Fibroblast of skin of abdomen (primary cell): ENCODE measurements around the gene CNBP.
A peak's percentile ranks its signal among the peaks of the same experiment; 100 is the strongest.

Experiments
- DNase-seq: peaks from one replicate; pipeline ENCODE4 v3.0.0-alpha.2; 2013

CNBP gene

DNA sequence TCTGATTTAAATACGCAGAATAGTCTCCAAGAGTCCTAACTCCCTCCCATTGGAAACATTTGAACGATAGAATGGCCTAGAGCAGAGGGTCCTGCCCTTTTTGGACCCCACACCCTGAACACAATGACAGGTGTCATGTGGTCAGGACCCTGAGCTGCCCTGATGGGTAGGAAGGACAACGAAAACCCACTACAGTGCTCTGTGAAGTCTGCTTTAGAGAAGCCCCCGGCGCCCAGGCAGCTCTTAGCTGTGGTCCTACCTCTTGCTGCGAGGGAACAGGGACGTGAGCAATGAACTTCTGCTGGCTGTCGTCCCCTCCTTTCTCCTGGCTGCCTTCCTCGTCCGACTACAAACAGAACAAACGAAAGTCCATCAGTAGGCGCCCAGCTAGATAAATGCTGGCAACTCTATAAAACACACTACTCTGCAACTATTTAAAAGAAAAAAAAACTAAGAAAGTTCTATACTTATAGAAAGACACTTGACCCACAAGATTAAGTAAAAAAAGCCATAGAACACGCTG is 53.3 kb downstream of the CNBP start:
- DNase-seq: no peak

DNA sequence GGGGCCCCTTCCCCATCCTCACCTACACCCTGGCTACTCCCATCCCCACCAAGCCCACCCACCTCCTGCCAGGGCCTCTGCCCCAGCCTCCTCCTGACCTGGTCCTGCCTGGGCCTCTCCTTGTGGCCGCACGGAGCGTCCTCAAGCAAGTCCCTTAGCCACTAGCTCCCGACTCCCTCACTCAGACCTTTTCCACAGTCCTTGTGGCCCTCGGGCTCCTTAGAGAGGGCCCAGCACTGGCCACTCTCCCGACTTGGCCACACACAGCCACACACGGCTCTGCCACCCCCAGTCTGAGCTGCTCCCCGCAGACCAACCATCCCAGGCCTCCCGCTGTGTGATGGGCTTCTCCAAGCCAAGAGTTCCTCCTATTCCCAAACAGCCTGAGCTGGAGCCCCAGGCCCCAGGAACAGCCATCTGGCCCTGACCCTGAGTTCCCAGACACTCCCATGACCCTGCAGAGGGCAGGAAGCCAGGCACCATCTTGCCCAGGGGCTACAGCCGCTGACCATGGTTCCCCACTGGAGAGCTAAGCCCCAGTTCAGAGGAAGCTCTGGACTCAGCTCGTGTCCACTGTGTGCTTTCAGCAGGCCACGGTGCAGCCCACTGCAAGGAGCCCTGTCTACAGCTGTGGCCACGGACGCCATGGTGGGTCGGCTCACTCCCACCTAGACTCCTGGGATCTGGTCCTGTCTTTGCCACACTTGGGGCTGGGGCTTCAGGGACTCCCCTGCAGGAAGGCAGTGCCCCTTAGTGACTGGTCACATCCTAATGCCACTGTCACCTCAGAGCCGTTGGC is 55.1 kb downstream of the CNBP start:
- no peak for DNase-seq

DNA sequence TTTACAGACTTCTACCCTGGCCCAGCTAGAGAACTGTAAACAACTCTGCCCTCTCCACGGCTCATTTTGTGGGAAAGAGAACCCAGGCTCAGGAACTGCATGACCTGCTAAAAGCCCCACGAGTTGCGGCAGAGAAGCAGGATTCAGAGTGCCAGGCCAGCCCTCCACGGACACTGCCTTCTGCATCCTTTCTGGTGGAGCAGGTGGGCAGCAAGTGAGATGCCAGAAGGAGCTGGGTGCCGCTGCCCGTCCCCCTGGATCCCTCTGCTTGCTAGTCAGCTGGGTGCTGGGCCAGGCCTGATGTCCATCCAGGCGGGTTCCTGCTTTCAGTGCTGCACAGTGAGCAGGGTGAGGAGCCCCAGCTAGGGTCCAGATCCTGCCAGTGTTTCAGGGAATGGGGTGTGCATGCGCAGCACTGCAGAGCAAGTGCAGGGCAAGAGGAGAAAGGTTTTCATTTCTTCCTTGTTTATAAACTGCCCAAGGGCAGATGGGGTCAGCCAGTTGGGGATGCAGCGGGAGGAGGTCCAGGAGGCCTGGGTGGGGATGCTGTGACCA is 56.9 kb downstream of the CNBP start:
- no peak for DNase-seq

DNA sequence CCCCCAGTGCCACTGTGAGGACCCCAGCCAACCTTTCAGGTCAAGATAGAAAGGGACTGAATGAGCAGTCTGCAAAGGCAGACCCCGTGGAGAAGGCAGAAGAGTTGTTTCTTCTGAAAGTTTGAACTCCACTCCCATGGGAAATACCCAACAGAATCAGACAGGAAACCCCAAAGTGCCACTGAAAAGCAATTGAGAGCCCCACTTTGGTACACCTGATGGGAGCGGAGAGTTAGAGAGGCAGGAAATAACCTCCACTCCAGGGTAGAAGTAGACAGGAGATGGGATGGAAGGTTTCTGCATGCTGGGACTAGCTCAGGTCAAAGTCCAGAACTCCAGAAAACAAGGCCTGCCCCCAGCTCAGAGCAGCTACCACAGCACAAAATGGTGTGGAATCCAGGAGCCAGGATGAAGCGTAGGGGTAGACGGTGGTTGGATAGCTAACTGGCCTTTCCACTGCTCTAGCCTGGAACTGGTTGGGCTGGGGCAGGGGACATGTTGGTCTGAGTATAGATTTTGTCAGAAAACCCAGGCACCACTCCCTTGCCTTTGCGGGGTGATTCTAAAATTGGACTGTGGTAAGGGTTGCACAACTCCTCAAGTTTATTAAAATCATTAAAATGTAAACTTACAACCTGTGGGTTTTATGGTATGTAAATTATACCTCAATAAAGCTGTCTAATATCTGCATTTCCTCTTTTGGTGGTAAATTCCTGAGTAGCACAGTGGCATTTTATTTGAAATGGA is 60.2 kb downstream of the CNBP start:
- peak; percentile 40 for DNase-seq

DNA sequence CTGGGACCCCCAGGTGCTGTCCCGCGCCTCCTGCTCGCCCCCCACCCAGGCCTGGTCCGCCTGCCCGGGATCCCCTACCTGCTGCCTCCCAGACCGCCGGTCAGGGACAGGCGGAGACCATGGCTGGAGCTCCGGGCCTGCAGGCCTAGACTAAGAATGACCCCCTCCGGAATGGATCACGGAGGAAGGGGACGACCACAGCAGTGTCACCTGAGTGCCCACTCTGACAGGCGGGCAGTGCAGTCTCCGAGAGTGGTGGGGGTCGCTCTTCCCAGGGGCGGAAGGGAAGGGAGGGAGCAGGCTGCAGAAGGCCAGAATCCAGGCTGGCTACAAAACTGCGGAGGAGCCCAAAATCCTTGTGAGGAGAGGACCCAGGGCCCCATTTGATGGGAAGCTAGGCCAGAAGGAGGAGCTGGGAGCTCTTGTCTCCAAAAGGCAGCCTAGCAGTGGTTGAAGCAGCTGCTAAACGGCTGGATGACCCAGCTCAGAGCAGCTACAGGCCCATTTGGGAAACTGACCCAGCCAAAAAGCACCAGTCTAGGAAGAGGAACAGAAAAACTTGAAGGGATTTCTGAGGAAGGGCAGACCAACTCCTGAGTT is 61.2 kb downstream of the CNBP start:
- no peak for DNase-seq

DNA sequence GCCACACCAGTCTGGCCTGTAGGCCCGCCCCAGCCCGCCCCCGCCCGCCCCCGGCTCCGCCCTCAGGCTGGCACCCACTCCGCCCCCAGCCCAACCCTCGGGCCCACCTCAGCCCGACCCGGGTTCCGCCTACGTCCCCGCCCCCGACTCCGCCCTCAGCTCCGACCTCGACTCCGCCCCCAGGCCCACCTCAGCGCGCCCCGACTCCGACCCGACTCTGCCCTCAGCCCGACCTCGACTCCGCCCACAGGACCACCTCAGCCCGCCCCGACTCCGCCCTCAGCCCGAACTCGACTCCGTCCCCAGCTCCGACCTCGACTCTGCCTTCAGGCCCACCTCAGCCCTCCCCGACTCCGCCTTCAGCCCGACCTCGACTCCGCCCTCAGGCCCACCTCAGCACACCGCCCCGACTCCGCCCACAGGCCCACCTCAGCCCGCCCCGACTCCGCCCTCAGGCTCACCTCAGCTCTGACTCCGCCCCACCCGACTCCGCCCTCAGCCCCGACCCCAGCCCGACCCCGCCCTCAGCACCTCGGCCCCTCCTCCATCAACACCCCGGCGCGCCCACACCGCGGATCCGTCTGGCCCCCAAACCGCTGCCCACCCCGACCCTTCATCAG is 61.8 kb downstream of the CNBP start, which contains the start of gene RAB43:
Gene RAB43, minus strand, starts transcription at position 13 of the 620 bp plus-strand sequence. CDS start 315 bp downstream, outside the sequence.
- DNase-seq: peak; percentile 78

DNA sequence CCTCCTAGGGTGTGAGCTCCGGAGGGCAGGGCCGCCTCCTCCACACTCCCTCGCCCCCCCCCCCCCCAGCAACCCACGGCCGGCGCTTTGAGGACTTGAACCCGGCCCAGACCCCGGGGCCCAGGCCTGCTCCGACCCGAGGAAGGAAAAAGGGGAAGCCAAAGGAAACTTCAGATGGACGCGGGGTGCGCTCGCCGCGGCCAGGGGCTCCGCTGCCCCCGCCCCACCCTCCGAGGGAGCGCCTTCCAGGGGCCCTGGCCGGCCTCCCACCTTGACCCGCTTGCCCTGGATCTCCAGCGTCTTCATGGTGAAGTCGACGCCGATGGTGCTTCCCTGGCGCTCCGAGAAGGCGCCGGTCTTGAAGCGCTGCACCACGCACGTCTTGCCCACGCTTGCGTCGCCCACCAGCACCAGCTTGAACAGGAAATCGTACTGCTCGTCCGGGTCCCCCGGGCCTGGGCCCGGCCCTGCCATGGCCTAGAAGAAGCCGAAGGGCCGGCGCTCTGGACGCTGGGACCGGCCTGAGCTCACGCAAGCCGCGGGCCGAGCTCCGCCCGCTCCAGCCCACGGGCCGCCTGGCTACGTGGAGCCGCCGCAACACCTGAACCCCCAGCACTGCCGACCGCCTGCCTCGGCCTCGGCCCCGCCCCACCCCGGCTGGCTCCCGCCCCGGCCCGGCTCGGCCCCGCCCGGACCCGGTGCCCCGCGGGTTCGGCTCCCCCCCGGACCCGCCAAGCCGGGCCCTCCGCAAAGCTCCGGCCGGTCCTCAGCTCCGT is 62.5 kb downstream of the CNBP start:
- no peak for DNase-seq

DNA sequence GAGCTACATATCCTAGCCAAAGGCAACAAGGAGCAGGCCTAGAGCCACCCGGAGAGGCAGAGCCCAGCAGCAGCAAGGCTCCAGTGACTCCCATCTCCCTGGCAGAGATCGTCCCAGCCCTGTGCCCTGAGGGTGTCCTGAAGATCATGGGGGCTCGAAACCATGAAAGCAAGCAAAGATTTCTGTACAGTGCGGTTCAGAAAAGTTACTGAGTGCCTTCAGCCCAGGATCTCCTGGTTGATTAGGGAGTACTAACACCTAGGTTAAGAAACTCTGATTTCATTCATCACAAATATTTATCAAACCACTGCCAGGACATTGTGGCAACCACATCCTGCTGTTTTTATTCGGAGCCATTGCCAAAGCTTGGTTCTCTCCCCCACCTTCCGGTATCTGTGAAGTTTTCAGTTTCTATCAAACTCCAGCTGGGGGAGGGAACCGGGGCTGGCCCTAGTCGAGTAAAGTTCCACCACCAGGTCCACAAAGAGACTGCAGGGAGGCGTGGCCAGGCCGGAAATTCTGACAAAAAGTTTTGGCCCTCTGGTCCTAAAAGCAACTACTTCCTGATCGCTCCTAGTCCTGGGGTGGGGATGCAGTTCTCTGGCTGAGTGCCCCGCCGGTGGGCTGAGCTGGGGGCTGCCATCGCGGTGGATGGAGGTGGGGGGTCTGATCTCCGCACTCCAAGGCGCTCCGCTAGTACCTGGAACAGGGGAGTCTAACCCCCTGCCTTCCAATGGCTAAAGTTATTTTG is 63.3 kb downstream of the CNBP start:
- peak; percentile 88 for DNase-seq

DNA sequence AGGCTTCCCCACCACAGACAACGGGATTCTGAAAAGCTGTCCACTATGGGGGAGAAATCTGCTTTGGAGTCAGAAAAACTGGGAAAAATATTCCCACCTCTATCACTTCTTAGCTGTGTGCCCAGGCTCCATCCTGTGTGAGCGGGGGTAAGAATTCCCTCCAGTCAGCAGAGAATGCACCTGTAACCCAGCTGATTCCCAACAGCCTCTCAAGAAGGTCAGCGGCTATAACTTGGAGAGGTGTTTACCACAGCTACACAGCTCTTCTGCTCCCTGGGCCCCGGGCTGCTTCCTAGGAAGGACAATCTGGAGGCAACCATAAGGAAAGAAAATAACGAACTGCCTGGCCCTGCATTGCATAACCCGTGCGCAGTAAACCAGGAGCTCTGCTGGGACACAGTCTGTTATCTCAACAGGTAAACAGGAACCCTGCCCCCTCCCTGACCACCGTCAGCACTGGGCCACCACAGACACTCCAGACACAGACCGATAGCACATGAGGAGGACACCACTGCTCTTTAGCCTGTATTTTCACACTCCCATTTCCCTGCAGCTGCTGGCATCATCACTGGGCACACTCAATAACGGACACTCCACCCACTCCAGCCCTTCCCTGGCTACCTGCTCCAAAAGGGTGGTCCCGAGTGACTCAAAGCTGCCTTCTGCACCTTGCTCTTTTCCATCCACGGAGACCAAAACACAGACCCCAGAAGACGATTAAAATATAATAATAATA is 64.2 kb downstream of the CNBP start:
- DNase-seq: no peak

DNA sequence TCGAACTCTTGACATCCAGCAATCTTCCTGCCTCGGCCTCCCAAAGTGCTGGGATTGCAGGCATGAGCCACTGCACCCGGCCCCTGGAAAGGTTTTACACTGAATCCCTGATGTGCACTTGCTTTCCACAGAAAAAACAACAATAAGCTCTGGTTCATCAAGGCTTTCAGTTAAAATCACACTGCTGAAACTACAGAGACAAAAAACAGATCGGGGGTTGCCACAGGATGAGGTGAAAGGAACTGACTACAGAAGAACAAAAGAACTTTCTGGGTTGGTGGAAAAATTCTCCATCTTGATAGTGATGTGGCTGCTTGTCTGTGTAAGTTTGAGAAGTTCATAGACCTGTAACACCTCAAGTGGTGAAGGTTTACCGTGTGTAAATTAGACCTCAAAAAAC is 65.0 kb downstream of the CNBP start:
- DNase-seq: no peak
